Uterus (tissue), 4 donors: ENCODE results near the gene LMNB1. TPM values are rescaled to one million over a fixed set of nuclear protein-coding genes. Genes with fewer than 3 reads are reported as not detected.
A peak's percentile ranks its signal among the peaks of the same experiment; 100 is the strongest.
"Not testable (repeated sequence)": the region's sequence is repeated elsewhere in the genome, so short reads cannot be mapped to it uniquely, and the experiment has no call there.

ENCODE experiments used
- DNase-seq, 2 donors: peaks; one replicate each; pipeline ENCODE4 v3.0.0-alpha.2; 2019 to 2020
- H3K27ac ChIP-seq, 2 donors: fragments of 200-600 bp; sonication (generic); 1 replicate in 1 of 2; 2 replicates in 1 of 2; pipeline ENCODE4 v1.5.1; 2016 to 2018
- H3K27me3 ChIP-seq, 2 donors: fragments of 200-600 bp; sonication (generic); one replicate each; pipeline ENCODE4 v1.5.1; 2018 to 2019; ENCODE audit warnings: control low read depth in 1 of 2
- H3K36me3 ChIP-seq, 2 donors: fragments of 200-600 bp; sonication (generic); one replicate each; pipeline ENCODE4 v1.5.1; 2019; ENCODE audit warnings: control low read depth in 1 of 2
- H3K4me1 ChIP-seq, 2 donors: fragments of 200-600 bp; sonication (generic); one replicate each; pipeline ENCODE4 v1.5.1; 2018 to 2019; ENCODE audit warnings: control low read depth in 1 of 2
- H3K4me3 ChIP-seq, 2 donors: fragments of 200-600 bp; sonication (generic); 1 replicate in 1 of 2; 2 replicates in 1 of 2; pipeline ENCODE4 v1.5.1; 2018 to 2019; ENCODE audit warnings: mild to moderate bottlenecking in 1 of 2
- H3K9me3 ChIP-seq, 2 donors: fragments of 200-600 bp; sonication (generic); one replicate each; pipeline ENCODE4 v1.5.1; 2019; ENCODE audit warnings: control low read depth in 1 of 2
- POLR2A ChIP-seq, 2 donors: fragments of 450-650 bp; IDR thresholded peaks; one replicate each; pipeline ENCODE4 v1.6.1; 2016; ENCODE audit warnings: antibody characterized with exemption in 2 of 2, mild to moderate bottlenecking in 1 of 2, moderate library complexity in 1 of 2
- intact Hi-C: fragments of 100-400 bp; cut with DNase I; formaldehyde crosslinking; loops from one replicate; pipeline ENCODE4 v1.15.1; 2023; ENCODE audit warnings: low total_unique reads
- total RNA-seq, 4 donors: library from RNA; depleted of rRNA in 3 of 4; stranded (reverse); fragments of >200 nt in 3 of 4; gene quantifications; one replicate each; pipeline versions ENCODE4 v1.1.0 to v1.2.4, GENCODE V29; 2014 to 2023
- TF ChIP-seq, protein P1 (sequence below), 4 experiments: fragments of 200-600 bp in 2 of 4; fragments of 450-650 bp in 2 of 4; sonication (generic) in 2 of 4; IDR thresholded peaks; one replicate each; pipeline ENCODE4 v1.5.1; 2016 to 2019; ENCODE audit warnings: antibody characterized with exemption in 4 of 4, mild to moderate bottlenecking in 2 of 4, moderate library complexity in 1 of 4
- donor health status: DM: yes; HTN: yes; CAD: no.

LMNB1 gene
- total RNA-seq, 4 donors from 2014 or later = 0.29 to 66.7 (median 3.6) TPM

DNA sequence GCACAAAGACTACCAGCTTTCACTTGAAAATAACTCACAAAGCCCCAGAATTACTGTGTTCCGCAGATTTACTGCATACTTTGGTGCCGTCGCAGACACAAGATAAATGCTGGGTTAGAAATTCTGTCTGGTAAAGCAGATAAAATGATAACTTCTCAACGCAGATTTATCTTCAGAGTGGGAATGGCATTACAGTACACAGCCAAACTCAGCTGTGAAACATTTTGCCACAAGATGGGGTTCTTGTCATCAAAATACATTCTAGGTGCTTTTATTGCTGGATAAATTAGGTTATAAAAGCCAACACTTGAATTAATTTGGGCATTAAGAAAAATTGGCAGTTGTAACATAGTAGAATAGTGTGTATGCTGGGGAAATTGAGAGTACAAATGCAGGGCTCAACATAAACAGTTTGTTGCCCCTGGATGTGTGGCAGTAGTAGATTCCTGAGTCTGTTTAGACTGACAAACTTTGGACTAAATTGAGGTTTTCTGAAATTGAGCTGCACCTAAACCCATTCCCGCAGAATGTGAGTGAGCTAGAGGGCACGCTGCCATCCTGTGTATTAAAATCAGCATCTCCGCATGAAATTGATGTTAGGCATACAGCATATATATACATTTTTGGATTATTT, 61.1 kb downstream of the LMNB1 start:
- intact Hi-C loops = no loop called here
- Histone ChIP-seq H3K27me3 (no peaks in the 10 kb centered on the region), H3K4me1 (no peaks in the 10 kb centered on the region), H3K36me3 (no peaks in the 10 kb centered on the region), H3K9me3 (no peaks in the 10 kb centered on the region), H3K4me3 (no peak overlapping the region), H3K27ac (no peak overlapping the region)
- DNase-seq = no peak
- no peak for TF ChIP-seq POLR2A (IDR thresholded peaks at IDR 0.05)
- TF ChIP-seq, protein P1, sequence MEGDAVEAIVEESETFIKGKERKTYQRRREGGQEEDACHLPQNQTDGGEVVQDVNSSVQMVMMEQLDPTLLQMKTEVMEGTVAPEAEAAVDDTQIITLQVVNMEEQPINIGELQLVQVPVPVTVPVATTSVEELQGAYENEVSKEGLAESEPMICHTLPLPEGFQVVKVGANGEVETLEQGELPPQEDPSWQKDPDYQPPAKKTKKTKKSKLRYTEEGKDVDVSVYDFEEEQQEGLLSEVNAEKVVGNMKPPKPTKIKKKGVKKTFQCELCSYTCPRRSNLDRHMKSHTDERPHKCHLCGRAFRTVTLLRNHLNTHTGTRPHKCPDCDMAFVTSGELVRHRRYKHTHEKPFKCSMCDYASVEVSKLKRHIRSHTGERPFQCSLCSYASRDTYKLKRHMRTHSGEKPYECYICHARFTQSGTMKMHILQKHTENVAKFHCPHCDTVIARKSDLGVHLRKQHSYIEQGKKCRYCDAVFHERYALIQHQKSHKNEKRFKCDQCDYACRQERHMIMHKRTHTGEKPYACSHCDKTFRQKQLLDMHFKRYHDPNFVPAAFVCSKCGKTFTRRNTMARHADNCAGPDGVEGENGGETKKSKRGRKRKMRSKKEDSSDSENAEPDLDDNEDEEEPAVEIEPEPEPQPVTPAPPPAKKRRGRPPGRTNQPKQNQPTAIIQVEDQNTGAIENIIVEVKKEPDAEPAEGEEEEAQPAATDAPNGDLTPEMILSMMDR (IDR thresholded peaks at IDR 0.05) = peak; percentile 38 to 56 (median 48)

DNA sequence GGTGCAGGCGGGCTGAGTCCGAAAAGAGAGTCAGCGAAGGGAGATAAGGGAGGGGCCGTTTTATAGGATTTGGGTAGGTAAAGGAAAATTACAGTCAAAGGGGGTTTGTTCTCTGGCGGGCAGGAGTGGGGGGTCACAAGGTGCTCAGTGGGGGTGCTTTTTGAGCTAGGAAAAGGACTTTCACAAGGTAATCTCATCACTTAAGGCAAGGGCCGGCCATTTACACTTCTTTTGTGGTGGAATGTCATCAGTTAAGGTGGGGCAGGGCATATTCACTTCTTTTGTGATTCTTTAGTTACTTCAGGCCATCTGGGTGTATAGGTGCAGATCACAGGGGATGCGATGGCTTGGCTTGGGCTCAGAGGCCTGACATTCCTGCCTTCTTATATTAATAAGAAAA, 62.5 kb downstream of the LMNB1 start:
- H3K4me1 ChIP-seq, H3K27me3 ChIP-seq, intact Hi-C loops, H3K4me3 ChIP-seq, DNase-seq, H3K27ac ChIP-seq, H3K9me3 ChIP-seq, H3K36me3 ChIP-seq: not testable (repeated sequence)

DNA sequence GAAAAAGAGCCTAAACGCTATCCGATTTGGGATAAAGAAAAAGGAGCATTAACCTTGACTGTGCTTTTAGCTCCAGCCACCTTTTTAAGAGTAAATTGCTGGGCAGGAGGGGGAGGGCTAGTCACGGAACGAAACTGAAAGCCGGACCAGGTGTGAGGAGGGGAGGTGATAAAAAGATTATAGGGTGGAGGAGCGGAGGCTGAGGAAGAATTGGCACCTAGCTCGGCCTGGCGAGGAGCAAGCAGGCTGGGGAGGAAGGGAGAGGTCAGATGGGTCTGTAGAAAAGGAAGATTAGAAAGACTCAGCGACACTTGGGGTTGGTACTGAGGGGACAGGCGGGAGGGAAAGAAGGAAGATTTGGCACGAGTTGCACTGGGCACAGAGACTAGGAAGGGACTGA, 66.4 kb downstream of the LMNB1 start:
- intact Hi-C loops, H3K9me3 ChIP-seq, H3K4me3 ChIP-seq, DNase-seq, H3K36me3 ChIP-seq, H3K27ac ChIP-seq, H3K27me3 ChIP-seq, H3K4me1 ChIP-seq: not testable (repeated sequence)

DNA sequence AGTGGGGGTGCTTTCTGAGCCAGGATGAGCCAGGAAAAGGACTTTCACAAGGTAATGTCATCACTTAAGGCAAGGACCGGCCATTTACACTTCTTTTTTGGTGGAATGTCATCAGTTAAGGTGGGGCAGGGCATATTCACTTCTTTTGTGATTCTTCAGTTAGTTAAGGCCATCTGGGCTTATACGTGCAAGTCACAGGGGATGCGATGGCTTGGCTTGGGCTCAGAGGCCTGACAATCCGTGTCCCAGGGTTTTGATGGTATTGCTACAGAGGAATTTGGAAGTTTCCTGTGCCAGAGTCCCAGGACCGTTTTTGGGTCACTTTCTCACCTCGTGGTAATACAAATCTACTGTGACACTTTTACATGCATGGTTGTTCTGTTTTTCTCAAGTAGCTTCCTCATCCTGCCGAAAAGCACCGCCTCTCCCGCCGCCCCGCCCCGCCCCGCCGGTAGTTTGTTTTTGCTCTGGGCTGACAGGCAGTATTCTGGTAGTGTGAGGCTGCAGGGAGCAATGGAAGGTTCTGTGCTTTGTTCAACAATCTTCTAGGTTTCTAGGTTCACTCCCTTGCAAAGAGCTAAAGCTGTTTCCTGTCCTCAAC, 68.6 kb downstream of the LMNB1 start:
- H3K27me3 ChIP-seq, H3K4me3 ChIP-seq, H3K9me3 ChIP-seq, intact Hi-C loops, H3K4me1 ChIP-seq, H3K36me3 ChIP-seq: not testable (repeated sequence)
- peak overlapping the region in 1 of 2 donors; percentile 50 for H3K27ac ChIP-seq
- DNase-seq = peak in 1 of 2 donors; percentile 45

DNA sequence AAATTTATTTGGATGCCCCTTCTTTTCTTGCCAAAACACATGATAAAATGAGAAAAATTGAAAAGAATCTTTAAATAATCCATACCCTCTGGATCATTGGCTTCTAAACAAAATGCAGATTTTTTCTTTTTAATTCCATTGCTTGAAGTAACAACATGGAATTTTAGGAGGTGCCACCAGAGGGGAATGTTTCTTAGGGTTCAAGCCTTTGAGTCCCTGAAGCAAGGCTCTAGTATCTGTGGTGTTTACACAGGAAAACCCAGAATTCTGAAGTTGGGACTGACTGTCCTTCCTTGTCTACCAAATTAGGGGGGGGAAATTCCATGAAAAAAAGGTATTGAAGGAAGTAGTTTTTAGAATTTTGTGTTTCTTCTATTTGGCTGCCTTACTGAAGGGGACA, 69.4 kb downstream of the LMNB1 start:
- Histone ChIP-seq H3K9me3 (no peaks in the 10 kb centered on the region), H3K4me3 (no peak overlapping the region), H3K27ac (peak overlapping the region; percentile 50 to 69), H3K36me3 (no peaks in the 10 kb centered on the region), H3K4me1 (peaks cover 0 to 4% of the 10 kb centered on the region in 2 donors), H3K27me3 (no peaks in the 10 kb centered on the region)
- intact Hi-C loops = no loop called here
- TF ChIP-seq, protein P1 (IDR thresholded peaks at IDR 0.05) = no peak
- TF ChIP-seq POLR2A (IDR thresholded peaks at IDR 0.05) = no peak
- no peak for DNase-seq

DNA sequence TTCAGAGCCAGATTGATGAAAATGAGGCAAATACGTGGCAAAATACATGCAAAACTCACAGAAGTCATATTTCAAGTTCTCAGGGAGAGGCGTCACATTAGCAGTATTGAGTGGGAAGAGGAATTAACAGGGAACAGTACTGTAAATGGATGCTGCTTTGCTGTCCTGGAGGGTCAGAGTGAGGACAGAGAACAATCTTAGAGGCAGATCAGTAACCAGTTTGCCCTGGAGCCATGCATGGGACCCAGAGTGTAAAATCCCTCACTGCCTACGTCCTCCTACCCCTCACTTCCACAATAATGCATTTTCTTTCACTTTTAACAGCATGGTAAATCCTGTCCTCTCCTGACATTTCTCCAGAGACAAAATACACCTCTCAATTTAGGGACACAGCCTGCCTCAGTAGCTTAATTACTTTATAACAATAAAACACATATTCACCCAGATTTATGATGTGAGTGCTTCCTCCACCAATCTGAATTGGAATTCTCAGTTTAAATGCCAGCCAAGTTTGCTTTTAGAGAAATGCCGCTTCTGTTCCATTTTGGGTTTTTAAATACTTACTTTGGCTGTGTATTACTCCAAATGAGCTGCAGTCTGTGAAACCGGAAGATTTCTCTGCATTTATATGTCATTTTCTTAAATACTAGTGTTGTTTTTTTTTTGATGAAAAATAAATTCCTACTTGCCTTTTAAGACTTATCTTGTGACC, 70.0 kb downstream of the LMNB1 start:
- no peak for DNase-seq
- intact Hi-C loops = no loop called here
- Histone ChIP-seq H3K9me3 (no peaks in the 10 kb centered on the region), H3K27me3 (no peaks in the 10 kb centered on the region), H3K27ac (peak overlapping the region; percentile 50 to 69), H3K4me1 (peaks cover 0 to 4% of the 10 kb centered on the region in 2 donors), H3K36me3 (no peaks in the 10 kb centered on the region), H3K4me3 (no peak overlapping the region)
- no peak for TF ChIP-seq POLR2A (IDR thresholded peaks at IDR 0.05)
- TF ChIP-seq, protein P1 (IDR thresholded peaks at IDR 0.05) = no peak
